ENCODE data around the gene AHNAK.

DNA sequence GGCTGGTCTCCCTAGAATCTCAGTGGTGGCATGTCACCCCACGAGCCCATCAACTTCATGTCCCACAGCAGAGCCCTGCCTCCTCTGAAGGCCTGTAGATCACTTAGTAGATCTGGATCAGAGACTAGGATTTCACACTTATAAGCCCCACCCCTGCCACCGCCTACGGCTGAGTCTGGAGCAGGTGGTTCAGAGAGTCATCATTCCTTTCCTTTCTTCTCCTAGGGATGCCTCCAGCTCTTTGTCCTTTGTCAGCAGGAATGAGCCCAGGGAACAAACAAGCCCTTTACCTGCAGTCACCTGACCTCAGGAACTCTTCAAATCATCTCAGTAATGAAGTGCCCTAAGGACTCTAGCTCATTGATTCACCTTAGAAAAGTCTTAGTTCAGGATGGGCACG lies 90.0 kb downstream of the AHNAK start:
- TF ChIP-seq POLR2AphosphoS5 (IDR thresholded peaks at IDR 0.05; ENCODE audit: low read depth, low read length): no peak
- no peak for TF ChIP-seq POLR2A (IDR thresholded peaks at IDR 0.05; ENCODE audit: low read depth, low read length)
- no peak for TF ChIP-seq TAF1 (IDR thresholded peaks at IDR 0.05; ENCODE audit: borderline replicate concordance, low read depth, low read length)

Measured in GM12892 (cell line).